K562 (cell line): ENCODE data around the gene NPR1. TPM values are rescaled to one million over a fixed set of nuclear protein-coding genes. Genes with fewer than 3 reads are reported as not detected.

ENCODE experiments used
- CHD2 ChIP-seq: IDR thresholded peaks from 2 replicates; pipeline ENCODE4 v1.6.1; 2011; ENCODE audit warnings: low read depth, low read length
- DMBX1 ChIP-seq: fragments of 250-450 bp; sonication (Bioruptor Pico); IDR thresholded peaks from 2 replicates; pipeline ENCODE4 v1.8.0; 2022; ENCODE audit warnings: inconsistent platforms, mild to moderate bottlenecking, moderate library complexity, borderline replicate concordance
- IFI16 ChIP-seq: fragments of 250-450 bp; sonication (Bioruptor Pico); IDR thresholded peaks from 2 replicates; pipeline ENCODE4 v2.1.2; 2022; ENCODE audit warnings: mild to moderate bottlenecking, inconsistent platforms
- POLR2H ChIP-seq: IDR thresholded peaks from 2 replicates; pipeline ENCODE4 v1.6.1; 2016; ENCODE audit warnings: missing genetic modification characterization, low read depth, mild to moderate bottlenecking, control low read depth, missing compliant biosample characterization, moderate library complexity
- PTBP1 ChIP-seq: fragments of 200-400 bp; formaldehyde crosslinking; IDR thresholded peaks from 2 replicates; pipeline ENCODE4 v1.6.1; 2017; ENCODE audit warnings: low read depth, low read length
- RBM17 ChIP-seq: fragments of 200-400 bp; formaldehyde crosslinking; IDR thresholded peaks from 2 replicates; pipeline ENCODE4 v1.6.1; 2017; ENCODE audit warnings: low read depth, mild to moderate bottlenecking, low read length, borderline replicate concordance
- SRSF9 ChIP-seq: fragments of 200-400 bp; formaldehyde crosslinking; IDR thresholded peaks from 2 replicates; pipeline ENCODE4 v1.6.1; 2017; ENCODE audit warnings: low read depth, low read length, borderline replicate concordance
- TAF7 ChIP-seq: fragments of 450-650 bp; IDR thresholded peaks from 2 replicates; pipeline ENCODE4 v1.6.1; 2016; ENCODE audit warnings: missing genetic modification characterization, missing compliant biosample characterization
- polyA plus RNA-seq, 8 experiments: library from polyadenylated mRNA; depleted of rRNA in 4 of 8; stranded (reverse) in 5 of 8; unstranded in 3 of 8; fragments of >200 nt; fragmentation: Nextera tagmentation in 2 of 8; fragmentation: Illumina TruSeq in 1 of 8; extraction: Ambion mirVana in 2 of 8; extraction: Trizol in 1 of 8; gene quantifications; 2 replicates each; pipeline versions ENCODE4 v1.2.1 to v1.2.3, GENCODE V29; 2011 to 2014; ENCODE audit warnings: inconsistent platforms in 1 of 8, missing spikeins in 1 of 8
- total RNA-seq, 7 experiments: library from RNA; depleted of rRNA in 6 of 7; stranded (reverse); fragments of >200 nt in 6 of 7; fragmentation: Illumina TruSeq in 2 of 7; extraction: Trizol in 2 of 7; gene quantifications; 2 replicates each; pipeline versions ENCODE4 v1.2.1 to v1.2.3, GENCODE V29; 2011 to 2021; ENCODE audit warnings: low replicate concordance in 1 of 7
- TF ChIP-seq, protein P1 (sequence below): sonication (generic); formaldehyde crosslinking; IDR thresholded peaks from 2 replicates; pipeline ENCODE4 v1.8.1; 2023; ENCODE audit warnings: mild to moderate bottlenecking, missing genetic modification reagents
- TF ChIP-seq, protein P2 (sequence below): fragments of 200-800 bp; sonication (Bioruptor generic); IDR thresholded peaks from 2 replicates; pipeline ENCODE4 v1.6.1; 2017; ENCODE audit warnings: missing genetic modification characterization, missing compliant biosample characterization
- TF ChIP-seq, protein P3 (sequence below): sonication (generic); formaldehyde crosslinking; IDR thresholded peaks from 2 replicates; pipeline ENCODE4 v1.9.0; 2022; ENCODE audit warnings: mild to moderate bottlenecking, missing genetic modification reagents
- TF ChIP-seq, protein P4 (sequence below): sonication (generic); formaldehyde crosslinking; IDR thresholded peaks from 2 replicates; pipeline ENCODE4 v1.8.1; 2022; ENCODE audit warnings: missing genetic modification reagents
- TF ChIP-seq, protein P5 (sequence below): fragments of 250-450 bp; sonication (Bioruptor Pico); IDR thresholded peaks from 2 replicates; pipeline ENCODE4 v1.5.1; 2021; ENCODE audit warnings: mild to moderate bottlenecking
- TF ChIP-seq, protein P6 (sequence below): fragments of 250-450 bp; sonication (Bioruptor Pico); IDR thresholded peaks from 2 replicates; pipeline ENCODE4 v1.5.0; 2021; ENCODE audit warnings: mild to moderate bottlenecking, moderate library complexity
- TF ChIP-seq, protein P7 (sequence below), 2 experiments: fragments of 450-650 bp in 1 of 2; sonication (generic) in 1 of 2; formaldehyde crosslinking; conservative IDR thresholded peaks; 2 replicates each; pipeline versions ENCODE4 v1.4.0 to v1.8.1; 2020 to 2022; ENCODE audit warnings: mild to moderate bottlenecking in 1 of 2, missing genetic modification reagents in 1 of 2

Gene NPR1
- total and polyA plus RNA-seq, 9 of the 15 experiments (the other 6 are each of a cell fraction or from before 2014, with no cell fraction given) = 0.05 to 0.16 (median 0.06) TPM; not detected in 6

DNA sequence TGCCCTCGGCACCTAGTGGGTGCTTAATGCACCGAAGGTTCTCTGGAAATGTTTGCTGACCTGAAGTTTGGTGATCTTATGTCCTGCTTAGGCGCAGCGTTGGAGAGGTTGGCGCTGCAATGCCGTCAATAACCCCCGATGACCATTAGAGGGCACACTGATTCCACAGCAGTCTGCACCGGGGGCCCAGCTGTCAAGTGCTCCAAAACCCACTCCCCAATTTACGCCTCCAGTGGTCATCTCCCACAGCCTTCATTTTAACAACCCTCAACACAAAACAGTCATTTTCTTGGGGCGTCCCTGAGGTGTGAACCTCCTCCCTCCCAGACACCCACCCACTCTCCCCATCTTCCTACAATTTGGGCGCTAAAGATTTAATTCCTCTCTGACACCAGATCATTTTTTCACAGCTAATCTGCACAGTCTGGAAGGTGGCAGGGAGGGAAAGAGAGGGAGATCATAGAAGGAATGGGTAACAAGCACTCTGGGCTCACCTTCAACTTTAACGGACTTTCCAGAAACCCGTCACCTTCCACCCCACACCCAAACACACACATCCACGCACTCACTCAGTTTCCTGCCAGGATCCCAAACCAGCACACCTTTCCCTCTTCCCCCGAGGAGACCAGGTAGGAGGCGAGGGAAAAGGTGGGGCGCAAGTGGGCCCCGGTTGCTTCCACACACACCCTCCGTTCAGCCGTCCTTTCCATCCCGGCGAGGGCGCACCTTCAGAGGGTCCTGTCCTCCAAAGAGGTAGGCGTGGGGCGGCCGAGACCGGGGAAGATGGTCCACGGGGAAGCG, 570 bp upstream of the NPR1 start (continued):
- TF ChIP-seq POLR2H (tag) = no peak
- TF ChIP-seq, protein P1, sequence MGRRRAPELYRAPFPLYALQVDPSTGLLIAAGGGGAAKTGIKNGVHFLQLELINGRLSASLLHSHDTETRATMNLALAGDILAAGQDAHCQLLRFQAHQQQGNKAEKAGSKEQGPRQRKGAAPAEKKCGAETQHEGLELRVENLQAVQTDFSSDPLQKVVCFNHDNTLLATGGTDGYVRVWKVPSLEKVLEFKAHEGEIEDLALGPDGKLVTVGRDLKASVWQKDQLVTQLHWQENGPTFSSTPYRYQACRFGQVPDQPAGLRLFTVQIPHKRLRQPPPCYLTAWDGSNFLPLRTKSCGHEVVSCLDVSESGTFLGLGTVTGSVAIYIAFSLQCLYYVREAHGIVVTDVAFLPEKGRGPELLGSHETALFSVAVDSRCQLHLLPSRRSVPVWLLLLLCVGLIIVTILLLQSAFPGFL = no peak
- TF ChIP-seq, protein P2, sequence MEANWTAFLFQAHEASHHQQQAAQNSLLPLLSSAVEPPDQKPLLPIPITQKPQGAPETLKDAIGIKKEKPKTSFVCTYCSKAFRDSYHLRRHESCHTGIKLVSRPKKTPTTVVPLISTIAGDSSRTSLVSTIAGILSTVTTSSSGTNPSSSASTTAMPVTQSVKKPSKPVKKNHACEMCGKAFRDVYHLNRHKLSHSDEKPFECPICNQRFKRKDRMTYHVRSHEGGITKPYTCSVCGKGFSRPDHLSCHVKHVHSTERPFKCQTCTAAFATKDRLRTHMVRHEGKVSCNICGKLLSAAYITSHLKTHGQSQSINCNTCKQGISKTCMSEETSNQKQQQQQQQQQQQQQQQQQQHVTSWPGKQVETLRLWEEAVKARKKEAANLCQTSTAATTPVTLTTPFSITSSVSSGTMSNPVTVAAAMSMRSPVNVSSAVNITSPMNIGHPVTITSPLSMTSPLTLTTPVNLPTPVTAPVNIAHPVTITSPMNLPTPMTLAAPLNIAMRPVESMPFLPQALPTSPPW (CRISPR knock-in tag) = 0 out of 2 replicates have a peak, but pooled peaks have one; percentile 17
- TF ChIP-seq, protein P3, sequence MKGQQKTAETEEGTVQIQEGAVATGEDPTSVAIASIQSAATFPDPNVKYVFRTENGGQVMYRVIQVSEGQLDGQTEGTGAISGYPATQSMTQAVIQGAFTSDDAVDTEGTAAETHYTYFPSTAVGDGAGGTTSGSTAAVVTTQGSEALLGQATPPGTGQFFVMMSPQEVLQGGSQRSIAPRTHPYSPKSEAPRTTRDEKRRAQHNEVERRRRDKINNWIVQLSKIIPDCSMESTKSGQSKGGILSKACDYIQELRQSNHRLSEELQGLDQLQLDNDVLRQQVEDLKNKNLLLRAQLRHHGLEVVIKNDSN (CRISPR knock-in tag) = no peak
- TF ChIP-seq, protein P4, sequence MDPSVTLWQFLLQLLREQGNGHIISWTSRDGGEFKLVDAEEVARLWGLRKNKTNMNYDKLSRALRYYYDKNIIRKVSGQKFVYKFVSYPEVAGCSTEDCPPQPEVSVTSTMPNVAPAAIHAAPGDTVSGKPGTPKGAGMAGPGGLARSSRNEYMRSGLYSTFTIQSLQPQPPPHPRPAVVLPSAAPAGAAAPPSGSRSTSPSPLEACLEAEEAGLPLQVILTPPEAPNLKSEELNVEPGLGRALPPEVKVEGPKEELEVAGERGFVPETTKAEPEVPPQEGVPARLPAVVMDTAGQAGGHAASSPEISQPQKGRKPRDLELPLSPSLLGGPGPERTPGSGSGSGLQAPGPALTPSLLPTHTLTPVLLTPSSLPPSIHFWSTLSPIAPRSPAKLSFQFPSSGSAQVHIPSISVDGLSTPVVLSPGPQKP (CRISPR knock-in tag) = no peak
- TF ChIP-seq CHD2 = no peak
- TF ChIP-seq PTBP1 = no peak
- TF ChIP-seq, protein P5, sequence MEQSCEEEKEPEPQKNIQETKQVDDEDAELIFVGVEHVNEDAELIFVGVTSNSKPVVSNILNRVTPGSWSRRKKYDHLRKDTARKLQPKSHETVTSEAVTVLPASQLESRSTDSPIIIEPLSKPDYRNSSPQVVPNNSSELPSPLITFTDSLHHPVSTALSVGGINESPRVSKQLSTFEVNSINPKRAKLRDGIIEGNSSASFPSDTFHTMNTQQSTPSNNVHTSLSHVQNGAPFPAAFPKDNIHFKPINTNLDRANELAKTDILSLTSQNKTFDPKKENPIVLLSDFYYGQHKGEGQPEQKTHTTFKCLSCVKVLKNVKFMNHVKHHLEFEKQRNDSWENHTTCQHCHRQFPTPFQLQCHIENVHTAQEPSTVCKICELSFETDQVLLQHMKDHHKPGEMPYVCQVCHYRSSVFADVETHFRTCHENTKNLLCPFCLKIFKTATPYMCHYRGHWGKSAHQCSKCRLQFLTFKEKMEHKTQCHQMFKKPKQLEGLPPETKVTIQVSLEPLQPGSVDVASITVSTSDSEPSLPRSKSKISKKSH = no peak
- no peak for TF ChIP-seq DMBX1 (CRISPR knock-in tag)
- TF ChIP-seq RBM17 = no peak
- TF ChIP-seq, protein P6, sequence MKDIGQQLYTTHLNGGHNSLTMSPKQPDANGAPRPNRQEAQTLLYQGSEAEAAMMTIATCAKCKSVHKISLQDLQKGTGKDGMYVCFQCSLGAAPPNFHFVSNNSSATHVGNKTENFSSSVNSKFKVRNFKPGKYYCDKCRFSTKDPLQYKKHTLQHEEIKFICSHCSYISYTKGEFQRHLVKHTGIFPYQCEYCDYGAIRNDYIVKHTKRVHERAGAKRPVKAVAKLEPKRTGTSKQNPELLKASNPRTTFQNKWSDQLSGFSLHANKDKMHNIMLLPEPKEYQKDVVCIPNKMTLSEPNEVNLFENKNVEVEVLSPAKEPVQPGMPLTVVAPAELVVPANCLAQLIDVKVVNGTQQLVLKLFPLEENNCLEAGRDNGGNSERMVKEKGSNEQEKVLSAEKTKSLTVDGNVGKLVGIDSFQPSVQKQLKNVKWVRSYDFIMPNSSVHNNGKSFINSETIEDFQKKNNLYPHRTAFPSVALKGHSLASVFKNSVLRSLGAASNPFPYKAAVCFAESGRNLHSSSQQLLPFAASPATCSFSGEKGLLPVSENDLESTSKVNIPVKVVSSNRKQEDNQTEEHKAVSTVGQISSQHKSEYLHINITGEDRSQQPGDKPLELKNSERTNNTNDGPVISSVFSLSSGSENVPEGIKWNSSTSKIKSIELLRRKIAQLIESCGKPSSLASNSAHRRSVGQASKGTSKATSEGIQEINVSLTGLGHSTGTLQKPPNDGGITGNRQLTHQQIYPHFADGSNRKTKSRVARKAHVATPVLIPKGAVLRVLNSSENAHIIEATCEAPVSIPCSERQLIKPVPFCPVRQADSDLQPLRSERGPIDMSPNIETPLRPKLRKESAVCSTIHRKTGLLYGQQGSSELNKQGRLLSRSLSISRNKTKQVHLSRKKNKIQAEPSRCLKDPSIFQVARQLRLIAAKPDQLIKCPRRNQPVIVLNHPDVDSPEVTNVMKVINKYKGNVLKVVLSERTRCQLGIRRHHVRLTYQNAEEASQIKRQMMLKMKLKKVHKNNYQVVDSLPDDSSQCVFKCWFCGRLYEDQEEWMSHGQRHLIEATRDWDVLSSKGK (CRISPR knock-in tag) = no peak
- no peak for TF ChIP-seq SRSF9
- TF ChIP-seq IFI16 = no peak
- no peak for TF ChIP-seq TAF7 (tag)
- TF ChIP-seq, protein P7, sequence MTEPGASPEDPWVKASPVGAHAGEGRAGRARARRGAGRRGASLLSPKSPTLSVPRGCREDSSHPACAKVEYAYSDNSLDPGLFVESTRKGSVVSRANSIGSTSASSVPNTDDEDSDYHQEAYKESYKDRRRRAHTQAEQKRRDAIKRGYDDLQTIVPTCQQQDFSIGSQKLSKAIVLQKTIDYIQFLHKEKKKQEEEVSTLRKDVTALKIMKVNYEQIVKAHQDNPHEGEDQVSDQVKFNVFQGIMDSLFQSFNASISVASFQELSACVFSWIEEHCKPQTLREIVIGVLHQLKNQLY (CRISPR knock-in tag; conservative IDR thresholded peaks at IDR 0.05) = no peak
